NCI-H1048 (cell line): ENCODE measurements around the gene TRAPPC10.

Experiments
- DNase-seq: peaks from one replicate; lab custom pipeline; 2025; lab: John Stamatoyannopoulos, UW

Gene TRAPPC10

GRCh38 chr21:44039828-44040227 is 27.7 kb downstream of the TRAPPC10 start:
- DNase-seq, result no peak

- no peak for DNase-seq
Observed at GRCh38 chr21:44043613-44044012, 31.5 kb downstream of the TRAPPC10 start.

GRCh38 chr21:44046734-44047133 is 34.6 kb downstream of the TRAPPC10 start:
- DNase-seq, result no peak

- DNase-seq, result no peak
Observed at GRCh38 chr21:44047996-44048560, 36.0 kb downstream of the TRAPPC10 start.

GRCh38 chr21:44049182-44049581 is 37.1 kb downstream of the TRAPPC10 start:
- no peak for DNase-seq

- DNase-seq, result no peak
Observed at GRCh38 chr21:44049606-44050005, 37.5 kb downstream of the TRAPPC10 start.

GRCh38 chr21:44050276-44050675 is 38.2 kb downstream of the TRAPPC10 start:
- DNase-seq, result no peak

GRCh38 chr21:44051462-44051941 is 39.4 kb downstream of the TRAPPC10 start:
- no peak for DNase-seq

- DNase-seq, result no peak
Observed at GRCh38 chr21:44052071-44052829, 40.1 kb downstream of the TRAPPC10 start.

GRCh38 chr21:44052830-44053226 is 40.7 kb downstream of the TRAPPC10 start:
- DNase-seq, result no peak

GRCh38 chr21:44053567-44053966 is 41.5 kb downstream of the TRAPPC10 start:
- DNase-seq, result no peak

GRCh38 chr21:44054710-44055109 is 42.6 kb downstream of the TRAPPC10 start:
- DNase-seq, result no peak

GRCh38 chr21:44057055-44057454 is 44.9 kb downstream of the TRAPPC10 start:
- no peak for DNase-seq

GRCh38 chr21:44057960-44058651 is 46.0 kb downstream of the TRAPPC10 start:
- no peak for DNase-seq

GRCh38 chr21:44058652-44058964 is 46.5 kb downstream of the TRAPPC10 start:
- DNase-seq, result no peak

GRCh38 chr21:44058981-44059380 is 46.9 kb downstream of the TRAPPC10 start:
- no peak for DNase-seq

- no peak for DNase-seq
Observed at GRCh38 chr21:44059710-44060109, 47.6 kb downstream of the TRAPPC10 start.

- DNase-seq, result no peak
Observed at GRCh38 chr21:44062380-44062779, 50.3 kb downstream of the TRAPPC10 start.

GRCh38 chr21:44063151-44063912 is 51.2 kb downstream of the TRAPPC10 start:
- no peak for DNase-seq

GRCh38 chr21:44064852-44065403 is 52.8 kb downstream of the TRAPPC10 start:
- no peak for DNase-seq

- DNase-seq, result no peak
Observed at GRCh38 chr21:44065428-44065827, 53.3 kb downstream of the TRAPPC10 start.

GRCh38 chr21:44066116-44066515 is 54.0 kb downstream of the TRAPPC10 start:
- no peak for DNase-seq
